ENCODE measurements around the gene GNPDA1.

- TF ChIP-seq EZH2 (IDR thresholded peaks at IDR 0.05) (no peak), POLR2AphosphoS5 (IDR thresholded peaks at IDR 0.05; ENCODE audit: borderline replicate concordance, low read depth, low read length) (no peak)
These were observed 36.7 kb downstream of the GNPDA1 start for GRCh38 chr5:141976176-141976575.
